NCI-H1092 (cell line): ENCODE data around the gene NSD2.
A peak's percentile ranks its signal among the peaks of the same experiment; 100 is the strongest.

Experiments used
- DNase-seq: peaks from one replicate; lab custom pipeline; 2025; lab: John Stamatoyannopoulos, UW

Gene NSD2

GRCh38 chr4:1864076-1865008, 6.9 kb upstream of the NSD2 start:
- DNase-seq = no peak

DNA sequence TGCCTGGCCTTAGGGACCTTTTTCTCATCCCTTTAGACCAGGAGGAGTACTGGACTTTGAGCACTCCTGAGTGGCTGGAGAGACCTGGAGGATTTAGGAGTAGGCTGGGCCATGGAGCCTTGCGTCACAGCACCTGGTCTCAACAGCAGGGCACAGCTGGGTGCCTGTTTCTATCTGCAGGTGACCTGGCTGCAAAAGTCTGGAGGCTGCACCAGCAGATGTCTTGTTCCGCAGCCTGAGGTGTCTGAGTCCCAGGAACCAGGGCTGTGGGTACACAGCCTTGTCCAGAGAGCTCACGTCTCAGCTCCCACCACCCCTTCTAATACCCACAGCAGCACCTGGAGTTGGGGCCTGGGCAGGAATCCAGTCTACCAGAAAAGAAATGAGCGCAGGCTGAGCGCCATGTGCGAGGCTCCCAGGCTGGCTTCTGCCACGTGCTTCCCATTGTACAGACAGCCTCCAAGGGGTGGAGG, 5.0 kb upstream of the NSD2 start:
- no peak for DNase-seq

GRCh38 chr4:1868293-1868692, 2.9 kb upstream of the NSD2 start:
- no peak for DNase-seq

- no peak for DNase-seq
These were observed 2.3 kb upstream of the NSD2 start for GRCh38 chr4:1868912-1869311.

GRCh38 chr4:1869530-1870327, 1.5 kb upstream of the NSD2 start:
- DNase-seq = no peak

DNA sequence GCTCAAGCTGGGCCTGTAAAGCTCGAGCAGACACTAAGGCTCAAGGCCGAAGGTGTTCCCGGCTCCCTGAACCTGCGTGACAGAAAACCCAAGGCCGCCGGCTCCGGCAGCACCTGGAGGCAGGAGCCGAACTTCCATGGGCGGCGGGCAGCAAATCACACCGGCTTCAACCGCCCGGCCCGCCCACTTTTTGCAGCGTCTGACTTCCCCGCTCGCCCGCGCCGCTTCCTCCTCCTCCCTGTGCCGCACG, 940 bp upstream of the NSD2 start:
- peak; percentile 65 for DNase-seq

GRCh38 chr4:1871471-1872021, 353 bp downstream of the NSD2 start:
- no peak for DNase-seq

- no peak for DNase-seq
These were observed 1.7 kb downstream of the NSD2 start for GRCh38 chr4:1872870-1873269.

DNA sequence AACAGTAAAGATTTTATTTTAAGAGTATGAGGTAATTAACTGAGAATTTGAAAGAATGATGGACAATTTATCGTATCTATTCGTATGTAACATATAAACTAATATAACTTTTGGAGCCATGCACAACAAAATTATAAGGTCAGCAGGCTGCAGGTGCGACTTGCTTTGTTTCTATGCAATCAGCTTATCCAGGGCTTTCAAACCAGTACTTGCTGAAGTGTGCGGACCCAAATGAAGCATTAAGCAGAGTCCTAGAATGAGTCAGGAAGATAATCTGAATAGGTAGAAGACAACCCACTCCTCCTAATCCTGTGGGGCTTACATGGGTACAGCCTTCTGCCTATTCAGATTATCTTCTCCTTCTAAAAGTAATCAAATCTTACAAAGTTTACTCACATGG, 2.1 kb downstream of the NSD2 start:
- no peak for DNase-seq

- no peak for DNase-seq
These were observed 2.6 kb downstream of the NSD2 start for GRCh38 chr4:1873776-1874175.

DNA sequence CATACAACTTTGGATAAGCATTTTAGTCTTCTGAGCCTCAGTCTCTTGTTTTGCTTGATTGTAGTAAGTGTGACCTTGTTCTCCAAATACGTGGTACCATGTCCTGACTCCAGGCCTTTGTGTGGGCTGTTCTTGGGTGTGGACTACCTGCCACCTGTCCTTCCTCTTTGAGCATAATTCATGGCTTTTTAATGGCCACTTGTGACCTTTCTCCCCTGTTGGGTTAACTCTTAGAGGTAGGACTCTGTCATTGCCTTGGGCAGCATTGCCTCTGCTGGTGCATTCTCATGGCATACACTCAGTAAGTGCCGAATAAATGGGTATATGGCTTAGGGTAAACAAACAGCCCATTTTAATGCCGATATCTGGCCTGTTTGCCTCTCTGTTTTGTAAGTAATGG, 3.0 kb downstream of the NSD2 start:
- no peak for DNase-seq

- no peak for DNase-seq
These were observed 8.3 kb downstream of the NSD2 start for GRCh38 chr4:1879485-1879884.

DNA sequence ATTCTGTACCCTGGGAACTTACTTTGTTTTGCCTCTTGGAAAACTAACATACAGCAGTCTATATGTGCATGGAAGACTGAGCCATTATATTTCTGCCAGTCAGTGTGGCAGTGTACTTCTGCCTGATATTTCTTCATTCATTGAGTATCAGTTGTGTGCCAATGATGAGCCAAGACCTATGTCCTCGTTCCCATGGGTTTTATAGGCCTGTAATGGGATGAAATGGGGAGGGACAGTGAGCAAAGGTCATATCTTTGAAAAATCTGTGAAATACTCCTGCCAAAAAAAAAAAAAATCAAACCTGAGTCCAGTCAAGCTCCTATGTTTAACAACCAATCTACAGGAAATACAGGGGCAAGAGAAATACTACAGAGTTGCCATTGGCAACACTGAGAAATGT, 9.1 kb downstream of the NSD2 start:
- DNase-seq = no peak

GRCh38 chr4:1882850-1883271, 11.7 kb downstream of the NSD2 start:
- DNase-seq = no peak

DNA sequence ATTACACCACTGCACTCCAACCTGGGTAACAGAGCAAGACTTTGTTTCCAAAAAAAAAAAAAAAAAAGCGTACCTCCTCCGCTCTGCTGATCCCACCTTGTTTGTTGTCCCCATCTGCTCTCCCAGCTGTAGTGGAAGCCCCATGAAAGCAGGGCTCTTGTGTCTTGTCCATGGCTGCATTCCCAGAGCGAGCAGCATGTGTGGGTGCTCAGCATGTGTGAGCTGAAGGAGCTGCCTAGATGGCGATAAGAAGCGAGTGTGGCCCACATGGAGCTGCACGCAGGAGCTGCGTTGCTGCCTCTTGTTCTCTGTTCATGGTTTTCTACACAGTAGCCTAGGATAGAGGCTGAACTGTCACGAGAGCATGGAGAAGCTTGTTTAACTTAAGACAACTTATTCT, 12.4 kb downstream of the NSD2 start:
- no peak for DNase-seq

- no peak for DNase-seq
These were observed 14.2 kb downstream of the NSD2 start for GRCh38 chr4:1885414-1885813.

DNA sequence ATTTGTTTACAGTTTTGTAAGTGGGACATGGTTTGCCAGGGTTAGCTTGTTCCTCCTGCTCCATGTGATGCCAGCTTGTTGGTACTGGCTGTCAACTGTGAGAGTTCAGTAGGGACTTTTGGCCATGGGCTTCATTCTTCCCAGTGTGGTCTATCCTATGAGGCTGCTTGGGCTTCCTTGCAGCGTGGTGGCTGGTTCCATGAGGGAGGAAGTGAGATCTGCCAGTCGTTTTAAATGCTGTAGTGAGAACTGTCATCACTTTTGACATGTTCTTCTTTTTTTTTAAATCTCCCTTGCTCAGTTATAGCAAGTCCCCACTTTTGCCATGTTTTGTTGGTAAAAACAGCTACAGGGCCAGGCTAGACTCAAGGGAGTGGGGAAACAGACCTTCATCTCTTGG, 15.9 kb downstream of the NSD2 start:
- DNase-seq = no peak

DNA sequence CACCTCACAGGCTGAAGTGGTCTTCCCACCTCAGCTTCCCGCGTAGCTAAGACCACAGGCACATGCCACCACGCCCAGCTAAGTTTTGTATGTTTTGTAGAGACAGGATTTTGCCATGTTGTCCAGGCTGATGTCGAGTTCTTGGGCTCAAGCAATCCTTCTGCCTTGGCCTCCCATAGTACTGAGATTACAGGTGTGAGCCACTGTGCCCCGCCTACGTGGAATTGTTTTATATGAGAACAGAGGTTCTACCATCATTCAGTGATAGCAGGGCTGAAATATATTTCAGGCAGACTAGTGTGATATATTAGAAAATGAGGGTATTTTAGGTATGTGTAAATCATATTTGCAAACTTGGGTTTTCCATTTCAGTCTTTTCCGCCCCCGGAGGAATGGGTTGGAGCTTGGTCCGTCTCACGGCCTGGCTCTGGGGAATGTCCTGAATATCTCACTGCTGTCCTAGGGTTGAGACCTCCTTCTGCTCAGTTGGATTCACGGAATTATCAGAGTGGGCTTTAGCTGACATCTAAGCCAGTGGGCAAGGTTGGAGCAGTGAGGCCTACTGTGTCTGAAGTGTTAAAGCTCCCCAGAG, 19.9 kb downstream of the NSD2 start:
- no peak for DNase-seq

DNA sequence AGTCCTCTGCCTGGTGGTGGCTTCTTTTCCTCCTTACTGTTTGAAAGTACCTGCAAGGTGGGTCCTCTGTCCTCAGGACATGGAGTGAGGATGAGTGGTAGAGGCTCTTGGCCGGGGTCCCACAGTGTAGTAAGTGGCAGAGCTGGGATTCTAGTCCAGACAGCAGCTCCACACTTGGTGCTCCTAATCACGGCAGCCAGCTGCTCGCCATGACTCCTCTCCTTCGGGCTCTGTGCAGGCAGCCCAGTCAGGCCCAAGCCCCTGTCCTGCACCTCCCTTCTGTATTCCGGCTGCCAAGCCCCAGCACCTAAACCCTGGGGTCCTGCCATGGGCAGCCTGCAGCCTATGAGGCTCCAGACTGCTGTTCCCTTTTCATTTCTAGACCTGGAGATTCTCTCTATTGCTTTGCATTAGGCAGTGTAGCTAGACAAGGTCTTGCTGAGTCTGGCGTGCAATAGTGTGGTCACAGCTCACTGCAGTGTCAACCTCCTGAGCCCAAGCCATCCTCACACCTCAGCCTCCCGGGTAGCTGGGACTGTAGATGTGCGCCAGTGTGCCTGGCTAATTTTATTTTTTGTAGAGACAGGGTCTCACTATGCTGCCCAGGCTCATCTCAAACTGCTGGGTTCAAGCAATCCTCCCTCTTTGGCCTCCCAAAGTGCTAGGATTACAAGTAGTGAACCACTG, 24.9 kb downstream of the NSD2 start:
- no peak for DNase-seq

- DNase-seq = no peak
These were observed 25.4 kb downstream of the NSD2 start for GRCh38 chr4:1896658-1896991.

GRCh38 chr4:1898007-1898406, 26.8 kb downstream of the NSD2 start:
- DNase-seq = no peak

DNA sequence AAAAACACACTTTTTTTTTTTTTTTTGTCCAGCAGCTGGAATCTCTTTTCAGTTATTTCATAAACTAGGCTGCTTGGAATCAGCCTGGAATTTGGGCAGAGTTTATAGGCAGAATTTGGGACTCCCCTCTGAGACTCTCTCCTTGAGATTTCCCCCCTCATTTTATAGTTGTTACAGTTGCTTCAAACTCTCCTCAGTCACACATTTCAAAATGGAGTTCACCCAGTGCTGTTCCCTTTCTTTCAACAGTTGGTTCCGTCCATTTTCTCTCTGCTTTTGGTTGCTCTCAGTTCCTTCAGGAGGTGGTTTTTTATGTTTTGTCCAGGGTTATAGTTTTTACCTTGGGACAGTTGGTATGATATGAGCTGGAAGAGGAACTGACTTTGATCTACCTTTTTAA, 27.5 kb downstream of the NSD2 start:
- no peak for DNase-seq
